Measurements from ENCODE around the gene NRL.

DNA sequence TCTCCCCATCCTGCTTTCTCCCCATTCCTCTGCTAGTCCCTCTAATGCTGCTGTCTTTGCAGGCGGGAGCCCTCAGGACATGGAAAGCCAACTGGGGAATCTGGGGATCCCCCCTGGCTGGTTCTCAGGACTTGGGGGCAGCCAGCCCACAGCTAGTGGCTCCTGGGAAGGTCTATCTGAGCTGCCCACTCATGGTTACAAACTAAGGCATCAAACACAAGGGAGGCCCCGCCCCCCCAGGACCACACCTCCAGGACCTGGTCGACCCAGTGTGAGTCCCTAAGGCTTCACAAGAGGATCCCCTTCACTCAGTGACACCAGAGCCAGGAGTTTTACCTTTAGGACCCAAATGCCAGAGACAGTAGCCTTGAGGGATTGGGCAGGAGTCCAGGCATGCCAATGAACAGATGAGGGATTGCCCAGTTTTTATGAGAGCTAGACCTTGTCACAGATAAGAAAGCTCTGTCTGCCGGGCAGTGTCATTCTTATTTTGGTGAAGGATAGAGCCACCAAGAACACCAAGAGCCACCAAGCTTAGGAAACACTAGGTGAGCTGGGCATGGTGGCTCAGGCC is 51.4 kb downstream of the NRL start:
- TF ChIP-seq, protein P1, sequence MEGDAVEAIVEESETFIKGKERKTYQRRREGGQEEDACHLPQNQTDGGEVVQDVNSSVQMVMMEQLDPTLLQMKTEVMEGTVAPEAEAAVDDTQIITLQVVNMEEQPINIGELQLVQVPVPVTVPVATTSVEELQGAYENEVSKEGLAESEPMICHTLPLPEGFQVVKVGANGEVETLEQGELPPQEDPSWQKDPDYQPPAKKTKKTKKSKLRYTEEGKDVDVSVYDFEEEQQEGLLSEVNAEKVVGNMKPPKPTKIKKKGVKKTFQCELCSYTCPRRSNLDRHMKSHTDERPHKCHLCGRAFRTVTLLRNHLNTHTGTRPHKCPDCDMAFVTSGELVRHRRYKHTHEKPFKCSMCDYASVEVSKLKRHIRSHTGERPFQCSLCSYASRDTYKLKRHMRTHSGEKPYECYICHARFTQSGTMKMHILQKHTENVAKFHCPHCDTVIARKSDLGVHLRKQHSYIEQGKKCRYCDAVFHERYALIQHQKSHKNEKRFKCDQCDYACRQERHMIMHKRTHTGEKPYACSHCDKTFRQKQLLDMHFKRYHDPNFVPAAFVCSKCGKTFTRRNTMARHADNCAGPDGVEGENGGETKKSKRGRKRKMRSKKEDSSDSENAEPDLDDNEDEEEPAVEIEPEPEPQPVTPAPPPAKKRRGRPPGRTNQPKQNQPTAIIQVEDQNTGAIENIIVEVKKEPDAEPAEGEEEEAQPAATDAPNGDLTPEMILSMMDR (conservative IDR thresholded peaks at IDR 0.05; ENCODE audit: low read length): no peak
- TF ChIP-seq EZH2phosphoT487 (IDR thresholded peaks at IDR 0.05; ENCODE audit: borderline replicate concordance, low read depth, low read length): no peak
